ENCODE results near the gene RNF227. TPM values are rescaled to one million over a fixed set of nuclear protein-coding genes. Genes with fewer than 3 reads are reported as not detected.

RNF227 gene
- total RNA-seq, 1 experiment from 2014 or later = 0.83 TPM

DNA sequence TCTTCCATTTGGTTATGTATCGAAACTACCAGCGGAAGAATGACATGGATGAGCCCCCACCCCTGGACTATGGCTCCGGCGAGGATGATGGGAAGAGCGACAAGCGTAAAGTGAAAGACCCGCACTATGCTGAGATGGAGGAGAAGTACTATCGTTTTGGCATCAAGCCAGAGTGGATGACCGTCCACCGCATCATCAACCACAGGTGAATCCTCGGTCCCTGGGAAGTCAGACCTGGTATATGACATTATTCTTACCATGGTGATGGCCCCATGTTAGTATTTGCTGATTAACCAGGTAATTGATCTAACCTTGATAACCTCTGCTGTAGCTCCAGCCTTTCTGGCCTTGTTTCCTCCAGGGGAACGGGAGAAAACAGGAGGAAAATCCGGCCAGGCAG is 19.0 kb downstream of the RNF227 start:
- Mint-ChIP-seq H3K36me3 (peaks cover 25% of the 10 kb centered on the region; the same call in 1 of the 2 replicates), H3K27me3 (ENCODE audit: low read depth) (no peaks in the 10 kb centered on the region), H3K4me3 (no peak overlapping the region), H3K4me1 (no peaks in the 10 kb centered on the region), H3K27ac (no peak overlapping the region), H3K9me3 (no peaks in the 10 kb centered on the region)
- POLR2A ChIA-PET = no interaction called here
- CTCF ChIA-PET = no interaction called here
- TF ChIP-seq ZNF232 (CRISPR knock-in tag; IDR thresholded peaks at IDR 0.05) = no peak
- TF ChIP-seq ZNF416 (CRISPR knock-in tag; IDR thresholded peaks at IDR 0.05) = no peak
- no peak for TF ChIP-seq NFATC4 (CRISPR knock-in tag; IDR thresholded peaks at IDR 0.05)
- no peak for TF ChIP-seq MAX (CRISPR knock-in tag; IDR thresholded peaks at IDR 0.05)
- TF ChIP-seq FOXP1 (CRISPR knock-in tag; IDR thresholded peaks at IDR 0.05; ENCODE audit: borderline replicate concordance) = no peak
- TF ChIP-seq, protein P1, sequence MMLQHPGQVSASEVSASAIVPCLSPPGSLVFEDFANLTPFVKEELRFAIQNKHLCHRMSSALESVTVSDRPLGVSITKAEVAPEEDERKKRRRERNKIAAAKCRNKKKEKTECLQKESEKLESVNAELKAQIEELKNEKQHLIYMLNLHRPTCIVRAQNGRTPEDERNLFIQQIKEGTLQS (CRISPR knock-in tag; conservative IDR thresholded peaks at IDR 0.05) = no peak
- TF ChIP-seq, protein P2, sequence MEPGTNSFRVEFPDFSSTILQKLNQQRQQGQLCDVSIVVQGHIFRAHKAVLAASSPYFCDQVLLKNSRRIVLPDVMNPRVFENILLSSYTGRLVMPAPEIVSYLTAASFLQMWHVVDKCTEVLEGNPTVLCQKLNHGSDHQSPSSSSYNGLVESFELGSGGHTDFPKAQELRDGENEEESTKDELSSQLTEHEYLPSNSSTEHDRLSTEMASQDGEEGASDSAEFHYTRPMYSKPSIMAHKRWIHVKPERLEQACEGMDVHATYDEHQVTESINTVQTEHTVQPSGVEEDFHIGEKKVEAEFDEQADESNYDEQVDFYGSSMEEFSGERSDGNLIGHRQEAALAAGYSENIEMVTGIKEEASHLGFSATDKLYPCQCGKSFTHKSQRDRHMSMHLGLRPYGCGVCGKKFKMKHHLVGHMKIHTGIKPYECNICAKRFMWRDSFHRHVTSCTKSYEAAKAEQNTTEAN (CRISPR knock-in tag; IDR thresholded peaks at IDR 0.05) = no peak
- TF ChIP-seq ARID4B (CRISPR knock-in tag; IDR thresholded peaks at IDR 0.05; ENCODE audit: borderline replicate concordance) = no peak
- TF ChIP-seq TEAD1 (CRISPR knock-in tag; IDR thresholded peaks at IDR 0.05) = no peak
- TF ChIP-seq, protein P3, sequence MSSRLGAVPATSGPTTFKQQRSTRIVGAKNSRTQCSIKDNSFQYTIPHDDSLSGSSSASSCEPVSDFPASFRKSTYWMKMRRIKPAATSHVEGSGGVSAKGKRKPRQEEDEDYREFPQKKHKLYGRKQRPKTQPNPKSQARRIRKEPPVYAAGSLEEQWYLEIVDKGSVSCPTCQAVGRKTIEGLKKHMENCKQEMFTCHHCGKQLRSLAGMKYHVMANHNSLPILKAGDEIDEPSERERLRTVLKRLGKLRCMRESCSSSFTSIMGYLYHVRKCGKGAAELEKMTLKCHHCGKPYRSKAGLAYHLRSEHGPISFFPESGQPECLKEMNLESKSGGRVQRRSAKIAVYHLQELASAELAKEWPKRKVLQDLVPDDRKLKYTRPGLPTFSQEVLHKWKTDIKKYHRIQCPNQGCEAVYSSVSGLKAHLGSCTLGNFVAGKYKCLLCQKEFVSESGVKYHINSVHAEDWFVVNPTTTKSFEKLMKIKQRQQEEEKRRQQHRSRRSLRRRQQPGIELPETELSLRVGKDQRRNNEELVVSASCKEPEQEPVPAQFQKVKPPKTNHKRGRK (CRISPR knock-in tag; IDR thresholded peaks at IDR 0.05; ENCODE audit: borderline replicate concordance) = no peak
- TF ChIP-seq USF2 (CRISPR knock-in tag; IDR thresholded peaks at IDR 0.05) = no peak
- DNase-seq (ENCODE audit: low spot score) = no peak
- no peak for ATAC-seq

GRCh38 chr17:7894866-7895265 is 21.2 kb downstream of the RNF227 start:
- CTCF ChIA-PET = interaction anchor here (0.5 kb wide), 1 partner anchor 33 kb away, joined by 5 read pairs; no protein-coding TSS in a partner anchor
- Mint-ChIP-seq H3K27ac (no peak overlapping the region), H3K36me3 (peaks cover 19% of the 10 kb centered on the region; the same call in 1 of the 2 replicates), H3K4me1 (no peaks in the 10 kb centered on the region), H3K4me3 (no peak overlapping the region), H3K9me3 (no peaks in the 10 kb centered on the region), H3K27me3 (ENCODE audit: low read depth) (no peaks in the 10 kb centered on the region)
- TF ChIP-seq, protein P4, sequence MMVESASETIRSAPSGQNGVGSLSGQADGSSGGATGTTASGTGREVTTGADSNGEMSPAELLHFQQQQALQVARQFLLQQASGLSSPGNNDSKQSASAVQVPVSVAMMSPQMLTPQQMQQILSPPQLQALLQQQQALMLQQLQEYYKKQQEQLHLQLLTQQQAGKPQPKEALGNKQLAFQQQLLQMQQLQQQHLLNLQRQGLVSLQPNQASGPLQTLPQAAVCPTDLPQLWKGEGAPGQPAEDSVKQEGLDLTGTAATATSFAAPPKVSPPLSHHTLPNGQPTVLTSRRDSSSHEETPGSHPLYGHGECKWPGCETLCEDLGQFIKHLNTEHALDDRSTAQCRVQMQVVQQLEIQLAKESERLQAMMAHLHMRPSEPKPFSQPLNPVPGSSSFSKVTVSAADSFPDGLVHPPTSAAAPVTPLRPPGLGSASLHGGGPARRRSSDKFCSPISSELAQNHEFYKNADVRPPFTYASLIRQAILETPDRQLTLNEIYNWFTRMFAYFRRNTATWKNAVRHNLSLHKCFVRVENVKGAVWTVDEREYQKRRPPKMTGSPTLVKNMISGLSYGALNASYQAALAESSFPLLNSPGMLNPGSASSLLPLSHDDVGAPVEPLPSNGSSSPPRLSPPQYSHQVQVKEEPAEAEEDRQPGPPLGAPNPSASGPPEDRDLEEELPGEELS (CRISPR knock-in tag; IDR thresholded peaks at IDR 0.05) = no peak
- TF ChIP-seq ZNF396 (CRISPR knock-in tag; IDR thresholded peaks at IDR 0.05; ENCODE audit: borderline replicate concordance) = no peak
- POLR2A ChIA-PET = no interaction called here
- ATAC-seq (no peak), DNase-seq (ENCODE audit: low spot score) (no peak)
